Esophagus muscularis mucosa (tissue), 4 donors: ENCODE measurements around the gene ELOA. TPM values are rescaled to one million over a fixed set of nuclear protein-coding genes. Genes with fewer than 3 reads are reported as not detected.

Experiments used
- DNase-seq: peaks from one replicate; pipeline ENCODE4 v3.0.0-alpha.2; 2017; ENCODE audit errors: extremely low spot score
- H3K27ac ChIP-seq, 4 donors: fragments of 200-600 bp; sonication (generic); replicated peaks in 1 of 4; 1 replicate in 3 of 4; 2 replicates in 1 of 4; pipeline ENCODE4 v1.5.1; 2016 to 2019; ENCODE audit warnings: mild to moderate bottlenecking in 1 of 4
- H3K27me3 ChIP-seq, 4 donors: fragments of 200-600 bp; sonication (generic); one replicate each; pipeline versions ENCODE4 v1.5.1 to v1.6.0; 2016 to 2019
- H3K36me3 ChIP-seq, 4 donors: fragments of 200-600 bp; sonication (generic); one replicate each; pipeline ENCODE4 v1.5.1; 2016 to 2019
- H3K4me1 ChIP-seq, 4 donors: fragments of 200-600 bp; sonication (generic); one replicate each; pipeline ENCODE4 v1.5.1; 2016 to 2019
- H3K4me3 ChIP-seq, 4 donors: fragments of 200-600 bp; sonication (generic); 1 replicate in 2 of 4; 2 replicates in 2 of 4; pipeline ENCODE4 v1.5.1; 2016 to 2019; ENCODE audit warnings: mild to moderate bottlenecking in 4 of 4, moderate library complexity in 1 of 4
- H3K9me3 ChIP-seq, 4 donors: fragments of 200-600 bp; sonication (generic); 1 replicate in 3 of 4; 2 replicates in 1 of 4; pipeline ENCODE4 v1.5.1; 2016 to 2019
- EP300 ChIP-seq: sonication (generic); formaldehyde crosslinking; IDR thresholded peaks from one replicate; pipeline ENCODE4 v1.6.1; 2017; ENCODE audit warnings: antibody characterized with exemption
- POLR2A ChIP-seq: fragments of 450-650 bp; IDR thresholded peaks from one replicate; pipeline ENCODE4 v1.6.1; 2017; ENCODE audit warnings: antibody characterized with exemption, moderate library complexity, mild to moderate bottlenecking, low read depth
- POLR2AphosphoS5 ChIP-seq, 2 donors: sonication (generic); formaldehyde crosslinking; IDR thresholded peaks; one replicate each; pipeline ENCODE4 v1.6.1; 2017; ENCODE audit warnings: antibody characterized with exemption in 2 of 2
- WGBS: methylation state at CpG from one replicate; pipeline ENCODE4 v1.1.5; 2018; 5-methylcytosine and 5-hydroxymethylcytosine counted together
- intact Hi-C: fragments of 100-400 bp; cut with DNase I; formaldehyde crosslinking; loops from one replicate; pipeline ENCODE4 v1.15.1; 2023
- total RNA-seq, 4 donors: library from RNA; depleted of rRNA; stranded (reverse); fragments of >200 nt; gene quantifications; one replicate each; pipeline versions ENCODE4 v1.1.0 to v1.2.1, GENCODE V29; 2016
- TF ChIP-seq, protein P1 (sequence below), 3 experiments: fragments of 200-600 bp in 2 of 3; fragments of 450-650 bp in 1 of 3; sonication (generic) in 2 of 3; IDR thresholded peaks; one replicate each; pipeline ENCODE4 v1.5.1; 2017 to 2019; ENCODE audit warnings: antibody characterized with exemption in 3 of 3, mild to moderate bottlenecking in 2 of 3, moderate library complexity in 1 of 3

Gene ELOA
- total RNA-seq, 4 donors from 2014 or later = 35.7 to 45.4 (median 39.1) TPM

DNA sequence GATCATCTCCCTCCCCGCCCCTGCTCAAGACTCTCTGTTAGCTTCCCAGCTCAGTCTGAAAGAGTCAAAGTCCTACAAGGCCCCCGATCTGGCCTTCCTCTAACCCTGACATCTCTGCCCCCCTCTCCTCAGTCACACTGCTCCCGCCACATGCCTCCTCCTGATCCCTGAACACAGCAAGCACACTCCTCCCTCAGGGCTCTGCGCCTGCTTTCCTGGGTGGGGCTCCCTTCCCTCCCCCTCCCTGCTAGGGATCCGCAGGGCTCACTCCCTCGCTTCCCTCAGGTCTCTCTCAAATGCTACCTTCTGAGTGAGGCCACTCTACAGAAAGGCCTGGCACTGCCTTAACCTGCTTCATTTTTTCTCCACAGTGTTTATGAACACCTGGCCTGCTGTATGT lies 63.0 kb downstream of the ELOA start:
- DNase-seq = no peak
- Histone ChIP-seq H3K36me3 (peaks cover 0 to 58% (median 34%) of the 10 kb centered on the region in 4 donors), H3K27me3 (no peaks in the 10 kb centered on the region), H3K4me3 (no peak overlapping the region), H3K4me1 (peaks cover 4 to 15% (median 11%) of the 10 kb centered on the region in 4 donors), H3K27ac (no peak overlapping the region), H3K9me3 (no peaks in the 10 kb centered on the region)
- intact Hi-C loops = no loop called here
- TF ChIP-seq POLR2A (no peak), POLR2AphosphoS5 (IDR thresholded peaks at IDR 0.05) (no peak), EP300 (no peak)
- TF ChIP-seq, protein P1, sequence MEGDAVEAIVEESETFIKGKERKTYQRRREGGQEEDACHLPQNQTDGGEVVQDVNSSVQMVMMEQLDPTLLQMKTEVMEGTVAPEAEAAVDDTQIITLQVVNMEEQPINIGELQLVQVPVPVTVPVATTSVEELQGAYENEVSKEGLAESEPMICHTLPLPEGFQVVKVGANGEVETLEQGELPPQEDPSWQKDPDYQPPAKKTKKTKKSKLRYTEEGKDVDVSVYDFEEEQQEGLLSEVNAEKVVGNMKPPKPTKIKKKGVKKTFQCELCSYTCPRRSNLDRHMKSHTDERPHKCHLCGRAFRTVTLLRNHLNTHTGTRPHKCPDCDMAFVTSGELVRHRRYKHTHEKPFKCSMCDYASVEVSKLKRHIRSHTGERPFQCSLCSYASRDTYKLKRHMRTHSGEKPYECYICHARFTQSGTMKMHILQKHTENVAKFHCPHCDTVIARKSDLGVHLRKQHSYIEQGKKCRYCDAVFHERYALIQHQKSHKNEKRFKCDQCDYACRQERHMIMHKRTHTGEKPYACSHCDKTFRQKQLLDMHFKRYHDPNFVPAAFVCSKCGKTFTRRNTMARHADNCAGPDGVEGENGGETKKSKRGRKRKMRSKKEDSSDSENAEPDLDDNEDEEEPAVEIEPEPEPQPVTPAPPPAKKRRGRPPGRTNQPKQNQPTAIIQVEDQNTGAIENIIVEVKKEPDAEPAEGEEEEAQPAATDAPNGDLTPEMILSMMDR (IDR thresholded peaks at IDR 0.05) = no peak
- WGBS = 75% methylated on average over 6 of the region's 6 CpGs

DNA sequence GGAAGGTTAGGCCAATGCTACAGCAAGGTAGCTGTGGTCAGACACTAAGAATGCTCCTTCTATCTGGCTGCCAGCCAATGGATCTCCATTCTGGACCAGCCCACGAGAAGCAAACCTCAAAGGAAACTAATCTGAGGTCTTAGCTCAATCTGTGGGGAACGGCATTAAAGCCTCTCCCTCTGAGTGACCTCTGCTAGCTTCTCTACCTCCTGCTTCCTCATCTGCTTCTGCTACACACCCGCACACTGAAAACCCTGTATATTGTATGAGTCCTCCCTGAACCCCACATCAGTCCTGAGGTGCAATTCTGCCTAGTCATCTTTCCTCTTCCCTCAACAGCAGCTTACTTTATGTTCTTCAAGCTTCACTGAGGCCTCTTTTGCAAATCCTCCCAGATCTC lies 64.2 kb downstream of the ELOA start:
- 66% methylated on average over 3 of the region's 3 CpGs for WGBS
- Histone ChIP-seq H3K9me3 (no peaks in the 10 kb centered on the region), H3K27ac (no peak overlapping the region), H3K4me3 (no peak overlapping the region), H3K36me3 (peaks cover 0 to 64% (median 44%) of the 10 kb centered on the region in 4 donors), H3K27me3 (no peaks in the 10 kb centered on the region), H3K4me1 (peaks cover 0 to 6% (median 3%) of the 10 kb centered on the region in 4 donors)
- DNase-seq = no peak
- no peak for TF ChIP-seq POLR2AphosphoS5 (IDR thresholded peaks at IDR 0.05)
- no peak for TF ChIP-seq EP300
- intact Hi-C loops = no loop called here

DNA sequence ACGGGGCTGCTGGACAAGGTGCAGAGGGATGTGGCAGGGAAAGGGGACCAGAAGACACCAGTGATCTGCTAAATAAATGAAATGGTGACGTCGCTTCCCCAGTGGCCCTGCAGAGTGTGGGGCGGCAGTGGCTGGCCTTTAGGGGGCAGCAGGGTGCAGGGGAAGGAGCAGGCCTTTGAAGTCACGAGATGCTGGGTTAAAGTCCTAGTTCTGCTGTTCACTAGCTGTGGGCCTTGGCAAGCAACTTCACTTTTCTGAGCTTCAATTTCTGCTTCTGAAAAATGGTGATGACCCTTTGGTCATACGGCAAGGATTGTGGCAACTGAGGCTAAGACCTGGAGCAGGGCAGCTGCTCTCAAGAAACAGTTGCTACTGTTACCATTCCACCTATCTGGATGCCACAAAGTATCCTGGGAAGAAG lies 66.5 kb downstream of the ELOA start:
- Histone ChIP-seq H3K4me1 (peaks cover 0 to 6% (median 3%) of the 10 kb centered on the region in 4 donors), H3K36me3 (peaks cover 11 to 69% (median 56%) of the 10 kb centered on the region in 4 donors), H3K27me3 (no peaks in the 10 kb centered on the region), H3K27ac (peak overlapping the region in 1 of 4 donors; percentile 28), H3K4me3 (no peak overlapping the region), H3K9me3 (no peaks in the 10 kb centered on the region)
- no peak for DNase-seq
- intact Hi-C loops = loop anchor here (5.0 kb wide), 1 partner anchor 58 kb away; the partner anchor contains the start of gene FUCA1
- TF ChIP-seq, protein P1 (IDR thresholded peaks at IDR 0.05) = peak; percentile 71 to 80 (median 77)
- TF ChIP-seq POLR2A (no peak), POLR2AphosphoS5 (IDR thresholded peaks at IDR 0.05) (peak in 1 of 2 donors; percentile 51)
- 39% methylated on average over 6 of the region's 6 CpGs for WGBS

DNA sequence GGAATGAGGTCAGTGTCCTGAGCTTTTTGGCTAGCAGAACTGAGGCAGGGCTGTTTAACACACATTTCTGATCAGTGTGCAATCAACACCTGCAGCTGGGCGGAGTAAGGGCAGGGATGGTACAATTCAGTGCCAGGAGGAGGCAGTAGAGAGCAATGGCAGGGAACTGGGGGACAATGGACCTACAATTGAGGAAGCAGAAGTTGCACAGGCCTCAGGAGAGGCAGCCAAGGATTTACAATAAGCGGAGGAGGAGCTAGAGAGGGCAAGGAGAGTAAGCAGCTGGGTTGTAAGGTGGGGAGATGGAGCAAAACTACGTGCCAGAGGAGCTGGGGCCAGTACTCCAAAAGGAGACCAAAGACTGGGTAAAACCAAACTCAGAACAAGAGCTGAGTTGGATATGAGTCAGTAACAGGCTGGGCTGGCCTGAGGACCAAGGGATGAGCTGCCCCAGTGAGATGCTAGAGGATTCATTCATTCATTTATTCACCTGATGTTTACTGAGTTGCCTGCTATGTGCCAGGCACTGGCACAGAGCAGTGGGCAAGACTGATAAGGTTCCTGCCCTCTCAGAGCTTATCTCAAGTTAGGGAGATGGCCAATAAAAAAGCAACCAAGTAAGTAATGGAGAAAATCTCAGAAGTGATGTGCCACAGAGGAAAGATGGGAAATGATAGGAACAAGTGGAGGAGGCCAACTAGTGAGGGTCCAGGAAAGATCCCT lies 67.7 kb downstream of the ELOA start:
- Histone ChIP-seq H3K4me3 (no peak overlapping the region), H3K27me3 (no peaks in the 10 kb centered on the region), H3K4me1 (peaks cover 0 to 6% (median 3%) of the 10 kb centered on the region in 4 donors), H3K27ac (peak overlapping the region in 1 of 4 donors; percentile 20), H3K36me3 (peaks cover 13 to 72% (median 63%) of the 10 kb centered on the region in 4 donors), H3K9me3 (no peaks in the 10 kb centered on the region)
- WGBS = 56% methylated on average over 3 of the region's 3 CpGs
- intact Hi-C loops = loop anchor here (5.0 kb wide), 1 partner anchor 56 kb away; the partner anchor contains the start of gene FUCA1
- DNase-seq = no peak
- no peak for TF ChIP-seq EP300
- TF ChIP-seq, protein P1 (IDR thresholded peaks at IDR 0.05) = peak; percentile 31 to 62 (median 35)

Other genes with a start within 250 kb of the ELOA start
- gene E2F2, start 212.2 kb upstream of the ELOA start, total RNA-seq = under 1 TPM in 3 of 4 donors, not detected in 1; 0.11 to 0.26 (median 0.17) TPM
- 100 to 1,000 TPM in 3 of 4 donors, 10 to 100 TPM in 1; 75.2 to 352 (median 274) TPM for gene ID3, start 184.0 kb upstream of the ELOA start, total RNA-seq
- 1,000 to 10,000 TPM in 1 of 4 donors, 100 to 1,000 TPM in 3; 706 to 1,125 (median 899) TPM for gene RPL11, start 51.7 kb upstream of the ELOA start, total RNA-seq
- gene PITHD1, start 34.9 kb downstream of the ELOA start, total RNA-seq = 10 to 100 TPM; 43.6 to 66.6 (median 56.0) TPM
- 10 to 100 TPM; 32.8 to 51.4 (median 40.8) TPM for gene LYPLA2, start 47.7 kb downstream of the ELOA start, total RNA-seq
- 10 to 100 TPM in 3 of 4 donors, 1 to 10 TPM in 1; 7.1 to 13.6 (median 12.8) TPM for gene GALE, start 57.3 kb downstream of the ELOA start, total RNA-seq
- gene HMGCL, start 82.0 kb downstream of the ELOA start, total RNA-seq = 10 to 100 TPM; 25.5 to 50.0 (median 43.9) TPM
- 10 to 100 TPM; 20.0 to 25.9 (median 25.2) TPM for gene FUCA1, start 124.8 kb downstream of the ELOA start, total RNA-seq
- gene CNR2, start 169.9 kb downstream of the ELOA start, total RNA-seq = under 1 TPM in 1 of 4 donors, not detected in 3; 0.17 TPM
- gene PNRC2, start 216.4 kb downstream of the ELOA start, total RNA-seq = 100 to 1,000 TPM in 3 of 4 donors, 10 to 100 TPM in 1; 93.3 to 156 (median 138) TPM
- gene SRSF10, start 236.9 kb downstream of the ELOA start, total RNA-seq = 10 to 100 TPM; 53.6 to 89.7 (median 56.6) TPM